CD14-positive monocyte (primary cell): Measurements from ENCODE around the gene CDK2. TPM values are rescaled to one million over a fixed set of nuclear protein-coding genes. Genes with fewer than 3 reads are reported as not detected.

Experiments used
- polyA plus RNA-seq, 3 donors: library from polyadenylated mRNA; depleted of rRNA in 1 of 3; unstranded in 2 of 3; stranded (reverse) in 1 of 3; fragments of 300-500 nt in 2 of 3; fragments of >200 nt in 1 of 3; fragmentation: Illumina TruSeq in 2 of 3; gene quantifications; 1 replicate in 2 of 3; 2 replicates in 1 of 3; pipeline ENCODE4 v1.2.3, GENCODE V29; 2012 to 2021

CDK2 gene
- polyA plus RNA-seq, 3 donors, result 4.1 to 11.8 (median 4.7) TPM

Other genes with a start within 250 kb of the CDK2 start
- 10 to 100 TPM in 1 of 3 donors, 1 to 10 TPM in 2; 1.2 to 10.4 (median 1.2) TPM for gene RDH5, start 246.4 kb upstream of the CDK2 start, polyA plus RNA-seq
- gene CD63, start 237.8 kb upstream of the CDK2 start, polyA plus RNA-seq, result 1,000 to 10,000 TPM in 1 of 3 donors, 100 to 1,000 TPM in 2; 336 to 1,099 (median 988) TPM
- under 1 TPM; 0.08 to 0.09 (median 0.09) TPM for gene GDF11, start 223.7 kb upstream of the CDK2 start, polyA plus RNA-seq
- gene SARNP, start 149.1 kb upstream of the CDK2 start, polyA plus RNA-seq, result 100 to 1,000 TPM in 1 of 3 donors, 10 to 100 TPM in 2; 28.9 to 139 (median 98.6) TPM
- 100 to 1,000 TPM in 2 of 3 donors, 10 to 100 TPM in 1; 15.5 to 140 (median 137) TPM for gene ORMDL2, start 148.8 kb upstream of the CDK2 start, polyA plus RNA-seq
- 10 to 100 TPM in 2 of 3 donors, 1 to 10 TPM in 1; 6.2 to 26.2 (median 24.2) TPM for gene DNAJC14, start 137.2 kb upstream of the CDK2 start, polyA plus RNA-seq
- 1 to 10 TPM in 2 of 3 donors, under 1 TPM in 1; 0.81 to 2.8 (median 1.0) TPM for gene MMP19, start 123.9 kb upstream of the CDK2 start, polyA plus RNA-seq
- 10 to 100 TPM; 17.3 to 47.1 (median 39.5) TPM for gene PYM1, start 38.9 kb upstream of the CDK2 start, polyA plus RNA-seq
- gene DGKA, start 35.7 kb upstream of the CDK2 start, polyA plus RNA-seq, result 10 to 100 TPM; 16.0 to 99.1 (median 21.4) TPM
- gene PMEL, start 788 bp upstream of the CDK2 start, polyA plus RNA-seq, result under 1 TPM; 0.37 to 0.54 (median 0.40) TPM
- 10 to 100 TPM; 44.0 to 63.0 (median 48.5) TPM for gene RAB5B, start 7.2 kb downstream of the CDK2 start, polyA plus RNA-seq
- 10 to 100 TPM in 2 of 3 donors, 1 to 10 TPM in 1; 9.7 to 17.1 (median 14.4) TPM for gene SUOX, start 30.4 kb downstream of the CDK2 start, polyA plus RNA-seq
- gene IKZF4, start 54.2 kb downstream of the CDK2 start, polyA plus RNA-seq, result 1 to 10 TPM in 2 of 3 donors, under 1 TPM in 1; 0.09 to 4.9 (median 1.3) TPM
- 100 to 1,000 TPM; 238 to 363 (median 286) TPM for gene RPS26, start 75.1 kb downstream of the CDK2 start, polyA plus RNA-seq
- under 1 TPM in 1 of 3 donors, not detected in 2; 0.01 TPM for gene ERBB3, start 113.3 kb downstream of the CDK2 start, polyA plus RNA-seq
- gene PA2G4, start 137.7 kb downstream of the CDK2 start, polyA plus RNA-seq, result 10 to 100 TPM; 83.0 to 84.2 (median 83.0) TPM
- gene RPL41, start 149.8 kb downstream of the CDK2 start, polyA plus RNA-seq, result 1,000 to 10,000 TPM; 2,986 to 5,048 (median 3,308) TPM
- gene ZC3H10, start 151.4 kb downstream of the CDK2 start, polyA plus RNA-seq, result 1 to 10 TPM; 1.7 to 3.1 (median 1.8) TPM
- gene ESYT1, start 161.4 kb downstream of the CDK2 start, polyA plus RNA-seq, result 10 to 100 TPM; 74.2 to 81.1 (median 74.6) TPM
- 1 to 10 TPM; 2.7 to 4.3 (median 4.1) TPM for gene MYL6B, start 185.8 kb downstream of the CDK2 start, polyA plus RNA-seq
- 1,000 to 10,000 TPM; 1,962 to 3,939 (median 3,189) TPM for gene MYL6, start 191.5 kb downstream of the CDK2 start, polyA plus RNA-seq
- gene SMARCC2, start 222.7 kb downstream of the CDK2 start, polyA plus RNA-seq, result 10 to 100 TPM; 22.2 to 63.7 (median 43.5) TPM